ENCODE data around the gene OVCA2. TPM values are rescaled to one million over a fixed set of nuclear protein-coding genes. Genes with fewer than 3 reads are reported as not detected.
"Not testable (repeated sequence)": the region's sequence is repeated elsewhere in the genome, so short reads cannot be mapped to it uniquely, and the experiment has no call there.

The OVCA2 gene
- total and polyA plus RNA-seq, 12 donors: 15.3 to 47.5 (median 17.7) TPM

GRCh38 chr17:2011411-2012371, 30.1 kb upstream of the OVCA2 start:
- intact Hi-C loops (cut with DNase I): no loop called here
- WGBS, 2 donors: 48 to 57% methylated on average over 24 of the region's 24 CpGs

GRCh38 chr17:2012499-2012898, 29.3 kb upstream of the OVCA2 start:
- H3K4me1 ChIP-seq: peaks cover 0 to 31% (median 12%) of the 10 kb centered on the region in 9 donors
- H3K27ac ChIP-seq: peak overlapping the region in 3 of 10 donors; percentile 6 to 53 (median 41)
- intact Hi-C loops (cut with DNase I): no loop called here
- DNase-seq (no peak), ATAC-seq (no peak)
- TF ChIP-seq, protein P1, sequence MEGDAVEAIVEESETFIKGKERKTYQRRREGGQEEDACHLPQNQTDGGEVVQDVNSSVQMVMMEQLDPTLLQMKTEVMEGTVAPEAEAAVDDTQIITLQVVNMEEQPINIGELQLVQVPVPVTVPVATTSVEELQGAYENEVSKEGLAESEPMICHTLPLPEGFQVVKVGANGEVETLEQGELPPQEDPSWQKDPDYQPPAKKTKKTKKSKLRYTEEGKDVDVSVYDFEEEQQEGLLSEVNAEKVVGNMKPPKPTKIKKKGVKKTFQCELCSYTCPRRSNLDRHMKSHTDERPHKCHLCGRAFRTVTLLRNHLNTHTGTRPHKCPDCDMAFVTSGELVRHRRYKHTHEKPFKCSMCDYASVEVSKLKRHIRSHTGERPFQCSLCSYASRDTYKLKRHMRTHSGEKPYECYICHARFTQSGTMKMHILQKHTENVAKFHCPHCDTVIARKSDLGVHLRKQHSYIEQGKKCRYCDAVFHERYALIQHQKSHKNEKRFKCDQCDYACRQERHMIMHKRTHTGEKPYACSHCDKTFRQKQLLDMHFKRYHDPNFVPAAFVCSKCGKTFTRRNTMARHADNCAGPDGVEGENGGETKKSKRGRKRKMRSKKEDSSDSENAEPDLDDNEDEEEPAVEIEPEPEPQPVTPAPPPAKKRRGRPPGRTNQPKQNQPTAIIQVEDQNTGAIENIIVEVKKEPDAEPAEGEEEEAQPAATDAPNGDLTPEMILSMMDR (IDR thresholded peaks at IDR 0.05): no peak
- no peaks in the 10 kb centered on the region for H3K9me3 ChIP-seq
- no peak overlapping the region for H3K4me3 ChIP-seq
- no peaks in the 10 kb centered on the region for H3K36me3 ChIP-seq
- WGBS, 2 donors: 94 to 96% methylated on average over 4 of the region's 4 CpGs
- H3K27me3 ChIP-seq: peaks cover 0 to 4% (median 0%) of the 10 kb centered on the region in 7 donors

More at GRCh38 chr17:2011411-2012371, 30.1 kb upstream of the OVCA2 start:
- DNase-seq: no peak
- Histone ChIP-seq H3K27me3 (no peaks in the 10 kb centered on the region), H3K27ac (peak overlapping the region in 7 of 10 donors; percentile 3 to 53 (median 26)), H3K4me1 (peaks cover 0 to 31% (median 12%) of the 10 kb centered on the region in 9 donors), H3K4me3 (peak overlapping the region in 1 of 10 donors; percentile 0), H3K36me3 (no peaks in the 10 kb centered on the region), H3K9me3 (no peaks in the 10 kb centered on the region)
- ATAC-seq: peak; percentile 15 to 53 (median 42)
- TF ChIP-seq, protein P1 (IDR thresholded peaks at IDR 0.05): no peak

GRCh38 chr17:2013220-2013993, 28.4 kb upstream of the OVCA2 start:
- not testable (repeated sequence) for DNase-seq
- 93 to 100% methylated on average over 6 of the region's 6 CpGs for WGBS, 2 donors

GRCh38 chr17:2013994-2014317, 27.9 kb upstream of the OVCA2 start:
- TF ChIP-seq, protein P1 (IDR thresholded peaks at IDR 0.05): no peak
- Histone ChIP-seq H3K27me3 (peaks cover 0 to 6% (median 0%) of the 10 kb centered on the region in 7 donors), H3K27ac (no peak overlapping the region), H3K36me3 (no peaks in the 10 kb centered on the region), H3K4me3 (no peak overlapping the region), H3K9me3 (no peaks in the 10 kb centered on the region), H3K4me1 (peaks cover 0 to 31% (median 12%) of the 10 kb centered on the region in 9 donors)
- DNase-seq (no peak), ATAC-seq (peak in 3 of 8 donors; percentile 16 to 49 (median 19))
- 83 to 97% methylated on average over 1 of the region's 1 CpG for WGBS, 2 donors
- intact Hi-C loops (cut with DNase I): no loop called here

More at GRCh38 chr17:2013220-2013993, 28.4 kb upstream of the OVCA2 start:
- peaks cover 0 to 31% (median 12%) of the 10 kb centered on the region in 9 donors for H3K4me1 ChIP-seq
- H3K36me3 ChIP-seq; H3K27ac ChIP-seq; H3K9me3 ChIP-seq; intact Hi-C loops (cut with DNase I); H3K27me3 ChIP-seq; H3K4me3 ChIP-seq: not testable (repeated sequence)
- peak in 1 of 8 donors; percentile 20 for ATAC-seq
